Keratinocyte (primary cell): Measurements from ENCODE around the gene VWA7. TPM values are rescaled to one million over a fixed set of nuclear protein-coding genes. Genes with fewer than 3 reads are reported as not detected.

ENCODE experiments used
- DNase-seq: peaks from one replicate; pipeline ENCODE4 v3.0.0-alpha.2; 2011; ENCODE audit warnings: low read depth, missing footprints, low spot score
- FAIRE-seq: peaks from 2 replicates; lab custom pipeline; 2011; peaks lifted over from hg19 to GRCh38; lab: Jason Lieb, UNC
- H2AFZ ChIP-seq: 2 replicates; pipeline ENCODE4 v1.6.0; 2012; ENCODE audit warnings: low read length, control low read depth, inconsistent platforms; ENCODE audit not compliant: control insufficient read depth
- H3K27ac ChIP-seq: 2 replicates; pipeline ENCODE4 v1.5.1; 2011; ENCODE audit warnings: low read length; ENCODE audit not compliant: control insufficient read depth, insufficient read depth
- H3K27me3 ChIP-seq: 3 replicates; pipeline ENCODE4 v1.6.0; 2011; ENCODE audit warnings: low read length; ENCODE audit not compliant: control insufficient read depth, insufficient read depth; ENCODE audit errors: extremely low read depth
- H3K36me3 ChIP-seq, 2 experiments: 2 replicates in 1 of 2; 3 replicates in 1 of 2; pipeline ENCODE4 v1.5.1; 2011; ENCODE audit warnings: low read length in 2 of 2, mild to moderate bottlenecking in 1 of 2; ENCODE audit not compliant: control insufficient read depth in 2 of 2, insufficient read depth in 2 of 2; ENCODE audit errors: extremely low read depth in 1 of 2
- H3K4me1 ChIP-seq: 3 replicates; pipeline ENCODE4 v1.5.1; 2011; ENCODE audit warnings: low read length; ENCODE audit not compliant: control insufficient read depth, insufficient read depth; ENCODE audit errors: extremely low read depth
- H3K4me2 ChIP-seq: 3 replicates; pipeline ENCODE4 v1.6.0; 2011; ENCODE audit warnings: low read depth, low read length; ENCODE audit not compliant: control insufficient read depth, insufficient read depth; ENCODE audit errors: extremely low read depth
- H3K4me3 ChIP-seq, 3 experiments: fragments of 200-600 bp in 1 of 3; sonication (generic) in 1 of 3; 2 replicates in 2 of 3; 3 replicates in 1 of 3; pipeline ENCODE4 v1.5.1; 2011 to 2016; ENCODE audit warnings: low read length in 3 of 3, mild to moderate bottlenecking in 3 of 3, control low read depth in 2 of 3, inconsistent platforms in 1 of 3, low read depth in 1 of 3, mixed read lengths in 1 of 3, mixed run types in 1 of 3, moderate library complexity in 1 of 3; ENCODE audit not compliant: control insufficient read depth in 2 of 3, insufficient read depth in 2 of 3; ENCODE audit errors: extremely low read depth in 1 of 3
- H3K79me2 ChIP-seq: 2 replicates; pipeline ENCODE4 v1.6.0; 2012; ENCODE audit warnings: low read length; ENCODE audit not compliant: control insufficient read depth, insufficient read depth
- H3K9ac ChIP-seq: 3 replicates; pipeline ENCODE4 v1.6.0; 2011; ENCODE audit warnings: low read length; ENCODE audit not compliant: control insufficient read depth, insufficient read depth; ENCODE audit errors: extremely low read depth
- H3K9me1 ChIP-seq: 3 replicates; pipeline ENCODE4 v1.6.0; 2011; ENCODE audit warnings: low read length; ENCODE audit not compliant: control insufficient read depth, insufficient read depth; ENCODE audit errors: extremely low read depth
- H3K9me3 ChIP-seq: 2 replicates; pipeline ENCODE4 v1.5.1; 2012; ENCODE audit warnings: low read depth, low read length; ENCODE audit not compliant: control insufficient read depth
- H4K20me1 ChIP-seq: 3 replicates; pipeline ENCODE4 v1.6.0; 2011; ENCODE audit warnings: low read length; ENCODE audit not compliant: control insufficient read depth, insufficient read depth; ENCODE audit errors: extremely low read depth
- EZH2 ChIP-seq: IDR thresholded peaks from one replicate; pipeline ENCODE4 v1.6.1; 2012; ENCODE audit warnings: inconsistent platforms, mild to moderate bottlenecking, low read length, moderate library complexity
- dilution Hi-C: fragments of 300-500 bp; cut with MboI; formaldehyde crosslinking; loops from one replicate; pipeline ENCODE4 v1.7.0; 2020; ENCODE audit warnings: low sequenced_read_pairs; ENCODE audit not compliant: extremely low pct_ligation_motif_present
- polyA plus RNA-seq, 5 experiments: library from polyadenylated mRNA; depleted of rRNA in 3 of 5; stranded (reverse) in 3 of 5; stranded (forward) in 1 of 5; unstranded in 1 of 5; fragments of >200 nt; gene quantifications; 1 replicate in 1 of 5; 2 replicates in 3 of 5; 3 replicates in 1 of 5; pipeline versions ENCODE4 v1.2.1 to v1.2.3, GENCODE V29; 2011 to 2012; ENCODE audit warnings: missing spikeins in 2 of 5, low read depth in 1 of 5, low replicate concordance in 1 of 5
- TF ChIP-seq, protein P1 (sequence below), 3 experiments: IDR thresholded peaks in 1 of 3; conservative IDR thresholded peaks in 1 of 3; optimal IDR thresholded peaks in 1 of 3; 2 replicates in 2 of 3; 3 replicates in 1 of 3; pipeline versions ENCODE3 to v1.5.1; 2011; ENCODE audit warnings: low read length in 3 of 3, mild to moderate bottlenecking in 3 of 3, moderate library complexity in 2 of 3, control low read depth in 1 of 3, inconsistent platforms in 1 of 3; ENCODE audit not compliant: insufficient read depth in 2 of 3; ENCODE audit errors: extremely low read depth in 1 of 3

VWA7 gene
- polyA plus RNA-seq, 1 donor (not counting 4 experiments of a cell fraction or from before 2014, with no cell fraction given): 0.47 TPM

GRCh38 chr6:31723980-31724691 lies 53.0 kb downstream of the VWA7 start:
- no peak overlapping the region for H3K27ac ChIP-seq

DNA sequence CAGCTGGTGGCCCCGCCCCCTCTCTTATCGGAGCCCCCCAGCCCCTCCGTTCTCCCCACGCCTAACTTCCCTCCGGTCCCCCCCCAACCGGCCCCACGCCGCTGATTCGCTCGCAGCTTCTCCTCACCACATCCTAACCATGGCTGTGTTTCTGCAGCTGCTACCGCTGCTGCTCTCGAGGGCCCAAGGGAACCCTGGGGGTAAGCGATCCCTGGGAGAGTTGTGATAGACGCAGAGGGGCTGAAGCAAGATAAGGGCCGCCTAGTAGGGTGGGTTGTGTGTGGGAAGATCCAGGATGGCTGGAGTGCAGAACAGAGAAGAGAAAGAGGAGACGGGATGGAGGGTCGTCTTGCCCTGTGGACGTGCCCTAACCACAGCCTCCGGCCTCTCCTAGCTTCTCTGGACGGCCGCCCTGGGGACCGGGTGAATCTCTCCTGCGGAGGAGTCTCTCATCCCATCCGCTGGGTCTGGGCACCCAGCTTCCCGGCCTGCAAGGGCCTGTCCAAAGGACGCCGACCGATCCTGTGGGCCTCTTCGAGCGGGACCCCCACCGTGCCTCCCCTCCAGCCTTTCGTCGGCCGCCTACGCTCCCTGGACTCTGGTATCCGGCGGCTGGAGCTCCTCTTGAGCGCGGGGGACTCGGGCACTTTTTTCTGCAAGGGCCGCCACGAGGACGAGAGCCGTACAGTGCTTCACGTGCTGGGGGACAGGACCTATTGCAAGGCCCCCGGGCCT lies 53.7 kb downstream of the VWA7 start, which contains the start of gene MPIG6B:
Gene MPIG6B (plus strand): TSS at position 129 of the 735 bp plus-strand sequence. CDS start 11 bp downstream, at position 140.
- peaks cover 19% of the 10 kb centered on the region for H3K4me1 ChIP-seq
- no peak for DNase-seq

More at GRCh38 chr6:31723980-31724691, 53.0 kb downstream of the VWA7 start:
- H3K36me3 ChIP-seq: peaks cover 3 to 5% of the 10 kb centered on the region in 2 experiments
- peaks cover 2% of the 10 kb centered on the region for H3K9me1 ChIP-seq
- no peaks in the 10 kb centered on the region for H3K79me2 ChIP-seq
- DNase-seq (no peak), FAIRE-seq (no peak)
- peaks cover 13% of the 10 kb centered on the region for H3K4me1 ChIP-seq
- H4K20me1 ChIP-seq: no peaks in the 10 kb centered on the region
- no peaks in the 10 kb centered on the region for H3K9me3 ChIP-seq
- dilution Hi-C loops: no loop called here
- TF ChIP-seq EZH2: no peak
- H3K4me3 ChIP-seq: no peak overlapping the region
- no peak overlapping the region for H3K4me2 ChIP-seq
- no peak overlapping the region for H3K9ac ChIP-seq
- no peak overlapping the region for H2AFZ ChIP-seq
- no peaks in the 10 kb centered on the region for H3K27me3 ChIP-seq

More for the DNA sequence above, 53.7 kb downstream of the VWA7 start, which contains the start of gene MPIG6B:
- peaks cover 3 to 7% of the 10 kb centered on the region in 2 experiments for H3K36me3 ChIP-seq
- H3K79me2 ChIP-seq: no peaks in the 10 kb centered on the region
- H3K9me3 ChIP-seq: no peaks in the 10 kb centered on the region
- no peak within 1 kb of the TSS for H3K4me3 ChIP-seq
- dilution Hi-C loops: no loop called here
- no peak within 1 kb of the TSS for H2AFZ ChIP-seq
- no peaks in the 10 kb centered on the region for H3K27me3 ChIP-seq
- TF ChIP-seq EZH2: no peak
- TF ChIP-seq, protein P1, sequence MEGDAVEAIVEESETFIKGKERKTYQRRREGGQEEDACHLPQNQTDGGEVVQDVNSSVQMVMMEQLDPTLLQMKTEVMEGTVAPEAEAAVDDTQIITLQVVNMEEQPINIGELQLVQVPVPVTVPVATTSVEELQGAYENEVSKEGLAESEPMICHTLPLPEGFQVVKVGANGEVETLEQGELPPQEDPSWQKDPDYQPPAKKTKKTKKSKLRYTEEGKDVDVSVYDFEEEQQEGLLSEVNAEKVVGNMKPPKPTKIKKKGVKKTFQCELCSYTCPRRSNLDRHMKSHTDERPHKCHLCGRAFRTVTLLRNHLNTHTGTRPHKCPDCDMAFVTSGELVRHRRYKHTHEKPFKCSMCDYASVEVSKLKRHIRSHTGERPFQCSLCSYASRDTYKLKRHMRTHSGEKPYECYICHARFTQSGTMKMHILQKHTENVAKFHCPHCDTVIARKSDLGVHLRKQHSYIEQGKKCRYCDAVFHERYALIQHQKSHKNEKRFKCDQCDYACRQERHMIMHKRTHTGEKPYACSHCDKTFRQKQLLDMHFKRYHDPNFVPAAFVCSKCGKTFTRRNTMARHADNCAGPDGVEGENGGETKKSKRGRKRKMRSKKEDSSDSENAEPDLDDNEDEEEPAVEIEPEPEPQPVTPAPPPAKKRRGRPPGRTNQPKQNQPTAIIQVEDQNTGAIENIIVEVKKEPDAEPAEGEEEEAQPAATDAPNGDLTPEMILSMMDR (optimal IDR thresholded peaks at IDR 0.05 in 1 of 3, IDR thresholded peaks at IDR 0.05 in 1 of 3, conservative IDR thresholded peaks at IDR 0.05 in 1 of 3; ENCODE audit: extremely low read depth in 1 of 3, insufficient read depth in 2 of 3, low read length in 3 of 3): no peak
- H3K9me1 ChIP-seq: peaks cover 5% of the 10 kb centered on the region
- no peak within 1 kb of the TSS for H3K9ac ChIP-seq
- no peak within 1 kb of the TSS for H3K27ac ChIP-seq
- no peak for FAIRE-seq
- no peak within 1 kb of the TSS for H3K4me2 ChIP-seq
- H4K20me1 ChIP-seq: no peaks in the 10 kb centered on the region
